G401 (cell line): ENCODE results near the gene MLF2. TPM values are rescaled to one million over a fixed set of nuclear protein-coding genes. Genes with fewer than 3 reads are reported as not detected.
A peak's percentile ranks its signal among the peaks of the same experiment; 100 is the strongest.

Source experiments
- DNase-seq: peaks from one replicate; pipeline ENCODE4 v3.0.0-alpha.2; 2015; ENCODE audit warnings: low spot score
- in situ Hi-C: cut with HindIII; loops from 2 replicates; pipeline ENCODE4 v1.10.0; 2016; ENCODE audit warnings: low sequenced_read_pairs, mixed read lengths
- total RNA-seq: library from RNA; depleted of rRNA; stranded (reverse); fragments of >200 nt; shearing (Covaris generic); gene quantifications from 2 replicates; pipeline ENCODE4 v1.2.3, GENCODE V29; 2014; rRNA removed

Gene MLF2, protein sequence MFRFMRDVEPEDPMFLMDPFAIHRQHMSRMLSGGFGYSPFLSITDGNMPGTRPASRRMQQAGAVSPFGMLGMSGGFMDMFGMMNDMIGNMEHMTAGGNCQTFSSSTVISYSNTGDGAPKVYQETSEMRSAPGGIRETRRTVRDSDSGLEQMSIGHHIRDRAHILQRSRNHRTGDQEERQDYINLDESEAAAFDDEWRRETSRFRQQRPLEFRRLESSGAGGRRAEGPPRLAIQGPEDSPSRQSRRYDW
- total RNA-seq = 342 and 364 TPM in 2 replicates

DNA sequence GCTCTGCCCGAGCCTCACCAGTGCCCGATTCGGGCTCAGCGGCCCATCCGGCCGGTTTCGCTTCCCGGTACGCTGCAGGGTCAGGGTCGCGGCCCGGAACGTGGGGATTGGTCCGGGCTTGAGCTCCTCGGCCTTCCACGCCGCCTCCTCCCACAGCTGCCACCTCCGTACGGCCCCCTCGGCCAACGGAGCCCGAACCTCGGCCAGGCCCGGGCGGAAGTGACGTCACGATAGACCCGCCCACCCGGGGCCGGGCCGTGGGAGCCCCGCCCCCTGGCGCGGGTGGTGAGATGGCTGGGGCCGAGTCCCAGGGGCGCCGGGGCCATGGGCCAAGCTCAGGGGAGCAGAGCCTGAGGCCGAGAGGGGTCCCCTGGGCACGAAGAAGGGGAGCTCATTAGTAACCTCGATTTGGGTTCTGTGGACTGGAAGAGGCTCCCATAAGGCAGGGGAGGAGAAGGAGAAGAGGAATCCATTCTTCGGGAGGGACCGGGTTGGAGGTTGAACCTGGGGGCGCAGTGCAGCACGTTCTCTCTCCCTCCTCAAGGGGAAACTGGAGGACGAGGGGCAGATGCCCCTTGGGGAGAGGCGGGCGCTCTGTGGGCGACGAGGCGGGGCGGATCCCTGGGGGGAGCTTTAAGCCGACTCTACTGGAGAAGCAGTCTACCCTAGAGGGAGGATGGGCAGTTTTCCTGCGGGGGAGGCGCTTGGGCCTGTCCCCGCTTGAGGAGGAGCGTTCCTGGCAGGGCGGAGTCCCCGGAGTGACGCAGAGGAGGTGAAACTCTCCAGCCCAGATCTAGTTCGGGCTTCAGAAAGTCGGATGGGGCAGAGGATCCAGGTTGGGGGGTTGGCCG is at the start of gene MLF2:
Gene MLF2 (minus strand): TSS at position 221 of the 851 bp plus-strand sequence. CDS start 807 bp downstream, outside the sequence.
- peak; percentile 99 for DNase-seq
- in situ Hi-C loops = no loop called here

DNA sequence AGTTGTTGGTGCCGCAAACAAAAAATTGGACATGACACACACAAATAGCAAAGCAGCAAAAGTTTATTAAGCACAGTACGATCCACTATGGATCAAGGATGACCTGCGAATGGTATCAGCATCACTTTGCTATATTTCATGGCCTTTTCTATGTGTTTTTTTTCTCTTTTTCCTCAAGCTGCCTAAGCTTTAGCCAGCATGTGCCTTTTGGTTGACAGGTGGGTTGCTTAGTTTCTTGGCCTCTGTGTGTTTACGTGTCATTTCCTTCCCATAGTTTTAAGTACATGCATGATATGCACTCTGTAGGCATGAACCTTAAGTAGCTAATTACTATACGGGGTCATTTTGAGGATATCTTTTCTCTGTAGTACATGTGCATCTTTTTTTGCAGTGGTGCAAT is 46.2 kb upstream of the MLF2 start:
- DNase-seq = no peak

DNA sequence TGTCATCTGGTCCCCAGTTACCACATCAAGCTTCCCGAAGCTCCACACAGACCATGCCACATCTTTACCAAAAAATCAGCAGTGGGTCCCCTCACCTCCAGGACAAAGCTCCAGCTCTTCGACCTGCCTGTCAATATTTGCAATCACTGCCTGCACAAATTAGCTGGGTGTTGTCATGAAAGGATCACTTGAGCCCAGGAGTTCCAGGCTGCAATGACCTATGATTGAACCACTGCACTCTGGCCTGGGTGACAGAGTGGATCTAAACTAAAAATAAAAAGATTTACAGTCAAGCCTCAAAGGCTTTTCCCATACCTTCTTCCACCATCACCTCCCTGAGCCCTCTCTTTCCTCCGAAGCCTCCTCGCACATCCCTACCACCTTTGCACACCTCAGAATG is 43.6 kb upstream of the MLF2 start:
- DNase-seq = no peak
- in situ Hi-C loops = no loop called here

More for the DNA sequence above, 46.2 kb upstream of the MLF2 start:
- in situ Hi-C loops = no loop called here

DNA sequence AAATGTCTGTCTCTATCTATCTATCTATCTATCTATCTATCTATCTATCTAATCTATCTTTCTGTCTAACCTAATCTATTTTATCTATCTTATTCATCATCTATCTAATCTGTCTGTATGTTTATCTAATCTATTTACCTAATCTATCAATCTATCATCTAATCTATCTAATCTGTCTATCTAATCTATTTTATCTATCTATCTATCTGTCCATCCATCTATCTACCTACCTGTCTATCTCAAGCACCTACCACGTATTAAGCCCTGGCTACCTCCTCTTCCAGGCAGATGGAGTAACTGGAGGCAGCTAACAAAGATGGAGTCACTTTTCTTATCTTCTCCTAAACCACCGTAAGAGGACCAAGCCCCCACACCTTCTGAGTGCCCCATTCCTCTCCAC is 42.1 kb upstream of the MLF2 start:
- DNase-seq = no peak
- in situ Hi-C loops = no loop called here

DNA sequence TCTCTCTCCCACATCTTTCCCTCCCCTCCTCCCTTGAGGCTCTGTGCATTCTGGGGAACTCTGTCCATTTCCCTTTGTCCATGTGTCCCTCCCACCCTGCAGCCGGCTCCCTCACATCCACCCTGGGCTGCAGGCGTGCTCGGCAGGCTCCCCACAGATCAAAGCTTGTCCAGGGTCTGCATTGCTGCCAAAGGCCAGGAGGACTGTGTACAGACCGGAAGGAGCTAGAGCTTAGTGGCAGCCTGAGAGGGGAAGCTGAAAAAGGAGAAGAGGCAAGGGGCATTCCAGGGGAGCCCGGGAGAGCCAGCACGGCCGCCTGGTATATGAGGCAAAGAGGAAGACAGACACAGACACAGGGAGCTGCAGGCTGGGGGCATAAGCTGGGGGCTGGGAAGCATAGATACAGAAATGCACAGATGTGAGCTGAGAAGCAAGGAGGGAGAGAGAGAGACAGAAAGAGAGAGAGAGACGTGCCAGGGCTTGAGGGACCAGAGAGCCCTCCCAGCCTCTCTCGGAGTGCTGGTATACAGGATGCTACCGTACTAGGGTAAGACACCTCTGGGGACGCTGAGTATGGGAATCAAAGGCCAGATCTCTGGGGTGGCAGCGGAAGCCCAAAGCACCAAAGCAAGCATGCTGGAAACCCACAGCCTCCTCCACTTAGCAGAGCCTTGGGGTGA is 39.7 kb upstream of the MLF2 start:
- DNase-seq = peak; percentile 34
- in situ Hi-C loops = no loop called here

DNA sequence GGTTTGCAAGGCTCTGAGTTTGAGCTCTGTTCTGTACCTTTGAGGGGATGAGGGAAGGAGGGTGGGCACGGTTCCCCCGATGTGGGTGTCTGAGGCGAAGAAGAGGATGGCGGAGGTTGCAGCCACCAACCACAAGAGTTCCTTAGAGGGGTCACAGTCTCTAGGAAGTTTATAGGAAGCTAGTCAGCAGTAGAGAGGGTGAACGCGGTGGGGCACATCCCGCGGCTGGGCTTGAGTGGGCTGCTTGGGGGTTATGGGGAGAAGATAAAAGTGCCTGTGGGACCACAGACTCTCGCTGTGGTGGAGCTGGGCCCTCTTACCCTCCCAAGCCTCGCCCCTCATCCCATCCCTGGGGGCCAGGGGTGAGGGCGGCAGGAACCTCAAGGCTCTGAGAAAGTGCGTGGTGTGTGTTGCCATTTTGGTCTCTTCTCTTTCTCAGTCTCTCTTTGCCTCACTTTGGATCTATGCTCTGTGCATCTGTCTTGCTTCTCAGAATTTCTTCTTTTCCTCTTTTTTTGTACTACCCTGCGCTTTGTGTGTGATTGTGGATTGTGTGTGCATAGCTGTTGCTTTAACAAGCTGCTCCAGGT is 39.1 kb upstream of the MLF2 start:
- in situ Hi-C loops = no loop called here
- DNase-seq = no peak

DNA sequence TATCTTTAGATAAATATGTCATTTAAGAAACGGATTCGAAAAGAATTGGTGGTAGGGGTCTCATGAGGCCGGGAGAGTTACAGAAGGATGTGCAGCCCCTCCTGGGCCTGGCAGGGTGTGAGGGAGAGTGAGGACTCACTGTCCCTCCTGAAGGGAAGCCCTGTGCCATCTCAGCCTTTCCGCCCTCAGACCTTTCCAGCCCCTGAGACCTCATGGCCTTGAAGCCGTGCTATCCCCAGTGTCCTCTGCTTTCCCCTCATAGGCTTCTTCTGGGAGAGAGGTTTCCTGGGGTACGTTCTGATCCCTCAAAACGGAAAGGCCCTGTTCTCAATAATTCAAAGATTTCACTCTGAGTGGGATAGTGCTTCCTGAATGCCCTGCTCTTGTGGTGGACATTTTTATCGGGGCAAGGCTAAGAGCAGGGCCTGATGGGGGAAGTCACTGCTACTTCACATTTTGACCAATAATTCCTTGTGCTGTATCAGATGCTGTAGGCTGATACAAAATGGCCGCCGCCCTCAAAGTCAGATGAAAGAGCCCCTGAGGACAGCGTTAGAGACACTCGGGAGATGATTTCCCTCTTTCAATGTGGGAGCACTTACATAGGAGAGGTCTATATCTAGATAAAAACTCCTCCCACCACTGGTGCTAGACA is 37.7 kb upstream of the MLF2 start:
- no peak for DNase-seq
- in situ Hi-C loops = no loop called here

DNA sequence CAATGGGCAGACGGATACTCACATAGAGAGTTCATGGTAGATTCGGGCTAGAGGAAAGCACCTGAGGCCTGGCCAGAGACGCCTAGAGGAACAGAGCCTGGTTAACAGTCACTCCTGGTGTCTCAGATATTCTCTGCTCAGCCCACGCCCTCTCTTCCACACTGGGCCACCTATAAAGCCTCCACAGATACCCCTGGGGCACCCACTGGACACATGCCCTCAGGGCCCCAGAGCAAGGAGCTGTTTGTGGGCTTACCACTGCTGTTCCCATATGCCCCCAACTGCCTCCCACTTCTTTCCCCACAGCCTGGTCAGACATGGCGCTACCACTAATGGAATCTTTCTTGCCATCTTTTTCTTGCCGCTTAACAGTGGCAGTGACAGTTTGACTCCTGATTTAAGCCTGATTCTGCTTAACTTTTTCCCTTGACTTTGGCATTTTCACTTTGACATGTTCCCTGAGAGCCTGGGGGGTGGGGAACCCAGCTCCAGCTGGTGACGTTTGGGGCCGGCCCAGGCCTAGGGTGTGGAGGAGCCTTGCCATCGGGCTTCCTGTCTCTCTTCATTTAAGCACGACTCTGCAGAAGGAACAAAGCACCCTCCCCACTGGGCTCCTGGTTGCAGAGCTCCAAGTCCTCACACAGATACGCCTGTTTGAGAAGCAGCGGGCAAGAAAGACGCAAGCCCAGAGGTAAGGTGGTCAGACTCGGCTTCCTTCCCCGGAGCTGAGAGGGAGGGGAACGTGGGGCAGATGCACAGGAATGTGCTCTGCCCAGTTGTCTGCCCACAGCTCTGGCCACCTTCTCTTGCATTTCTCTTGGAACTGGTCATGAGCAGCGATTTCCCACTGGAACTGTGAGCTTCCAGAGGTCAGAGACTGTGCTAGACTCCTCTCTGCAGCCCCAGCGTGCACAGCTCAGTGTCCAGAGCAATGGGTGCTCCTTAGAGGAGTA is 36.3 kb upstream of the MLF2 start, which contains the start of gene CD4:
Gene CD4 (plus strand): TSS at position 557 of the 953 bp plus-strand sequence. CDS start 10,611 bp downstream, outside the sequence.
- no peak for DNase-seq
- in situ Hi-C loops = no loop called here

DNA sequence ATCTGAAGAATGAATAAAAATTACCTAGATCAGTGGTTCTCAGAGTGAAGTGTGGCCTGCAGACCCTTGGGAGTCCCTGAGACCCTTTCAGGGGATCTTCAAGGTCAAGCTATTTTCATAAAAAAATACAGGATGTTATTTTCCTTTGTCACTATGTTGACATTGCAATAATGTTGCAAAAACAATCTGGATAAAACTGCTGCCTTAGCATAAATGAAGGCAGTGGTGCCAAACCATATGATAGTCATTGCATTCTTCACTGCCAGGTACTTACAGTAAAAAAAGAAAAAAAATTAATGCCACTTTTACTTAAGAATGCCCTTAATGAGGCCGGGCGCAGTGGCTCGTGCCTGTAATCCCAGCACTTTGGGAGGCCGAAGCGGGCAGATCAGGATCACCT is 34.4 kb upstream of the MLF2 start:
- in situ Hi-C loops = no loop called here

DNA sequence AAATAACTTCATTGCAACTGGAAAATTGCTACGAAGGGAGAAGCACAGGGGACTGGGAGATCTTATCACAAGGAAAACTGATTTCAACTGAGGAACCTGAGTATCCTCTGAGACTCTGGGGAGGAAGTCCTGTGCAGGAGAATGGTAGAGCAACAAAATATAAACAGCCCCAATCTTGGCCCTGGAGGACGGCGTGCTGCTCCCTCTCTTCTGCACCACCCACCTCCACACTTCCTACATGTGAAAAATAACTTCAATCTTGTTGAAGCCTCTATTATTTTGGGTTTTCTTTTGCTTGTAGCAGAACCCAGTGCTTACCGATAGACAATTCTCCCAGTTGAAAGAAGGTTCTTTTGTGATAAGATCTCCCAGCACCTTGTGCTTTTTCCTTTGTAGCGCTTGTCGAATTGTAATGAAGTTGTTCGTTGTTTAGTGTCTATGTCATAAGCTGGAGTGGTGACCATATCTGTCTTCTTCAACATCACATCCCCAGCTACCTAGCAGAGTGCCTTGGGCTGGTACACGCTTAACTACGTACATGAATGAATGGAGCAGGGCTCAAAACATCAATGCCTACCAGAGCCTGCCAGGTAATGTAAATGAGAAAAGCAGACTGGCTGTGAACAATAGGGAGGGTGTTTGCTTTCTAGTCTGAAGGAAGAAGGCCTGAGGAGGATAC is 33.6 kb upstream of the MLF2 start:
- in situ Hi-C loops = no loop called here
- DNase-seq = no peak

More for the DNA sequence above, 34.4 kb upstream of the MLF2 start:
- no peak for DNase-seq

DNA sequence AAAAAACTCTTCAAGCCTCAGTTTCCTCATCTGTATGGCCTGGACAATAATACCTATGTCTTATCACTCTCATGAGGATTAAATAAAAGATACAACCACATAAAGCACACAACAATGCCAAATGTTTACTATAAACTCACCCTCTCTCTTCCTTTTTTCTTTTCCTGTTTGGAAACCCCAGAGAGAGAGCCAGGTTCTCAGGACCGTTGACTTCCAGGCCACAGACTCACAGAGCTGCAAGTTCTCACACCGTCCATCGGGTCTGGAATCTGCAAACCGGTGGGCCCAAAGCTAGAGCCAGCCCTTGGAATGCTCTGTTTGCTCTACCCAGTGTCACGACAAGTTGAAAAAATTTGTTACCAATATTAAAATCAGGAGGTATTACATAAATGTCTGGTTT is 31.8 kb upstream of the MLF2 start:
- DNase-seq = no peak
- in situ Hi-C loops = no loop called here

DNA sequence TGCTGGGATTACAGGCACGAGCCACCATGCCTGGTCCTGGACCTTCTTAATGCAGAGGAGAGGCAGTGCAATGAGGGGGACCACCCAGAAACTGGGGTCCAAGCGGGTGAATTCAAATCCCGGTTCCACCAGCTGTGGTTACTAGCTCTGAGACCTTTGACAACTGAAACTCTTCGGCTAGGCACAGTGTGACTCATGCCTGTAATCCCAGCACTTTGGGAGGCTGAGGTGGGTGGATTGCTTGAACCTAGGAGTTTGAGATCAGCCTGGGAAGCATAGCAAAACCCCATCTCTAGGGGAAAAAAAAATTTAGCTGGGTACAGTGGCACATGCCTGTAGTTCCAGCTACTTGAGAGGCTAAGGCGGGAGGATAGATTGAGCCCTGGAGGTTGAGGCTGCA is 31.4 kb upstream of the MLF2 start:
- no peak for DNase-seq
- in situ Hi-C loops = no loop called here

DNA sequence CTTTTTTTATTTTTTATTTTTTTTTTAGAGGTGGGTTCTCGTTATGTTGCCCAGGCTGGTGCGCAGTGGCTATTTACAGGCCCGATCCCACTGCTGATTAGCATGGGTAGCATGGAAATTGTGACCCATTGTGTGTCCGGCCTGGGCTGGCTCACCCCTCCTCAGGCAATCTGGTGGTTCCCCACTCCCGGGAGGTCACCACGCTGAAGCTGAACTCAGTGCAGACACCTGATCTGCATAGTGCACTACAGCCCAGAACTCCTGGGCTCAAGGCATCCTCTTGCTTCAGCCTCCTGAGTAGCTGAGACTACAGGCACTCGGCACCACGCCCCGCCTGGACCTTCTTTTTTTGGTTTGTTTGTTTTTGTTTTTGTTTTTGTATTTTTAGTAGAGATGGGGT is 30.9 kb upstream of the MLF2 start:
- no peak for DNase-seq
- in situ Hi-C loops = no loop called here

DNA sequence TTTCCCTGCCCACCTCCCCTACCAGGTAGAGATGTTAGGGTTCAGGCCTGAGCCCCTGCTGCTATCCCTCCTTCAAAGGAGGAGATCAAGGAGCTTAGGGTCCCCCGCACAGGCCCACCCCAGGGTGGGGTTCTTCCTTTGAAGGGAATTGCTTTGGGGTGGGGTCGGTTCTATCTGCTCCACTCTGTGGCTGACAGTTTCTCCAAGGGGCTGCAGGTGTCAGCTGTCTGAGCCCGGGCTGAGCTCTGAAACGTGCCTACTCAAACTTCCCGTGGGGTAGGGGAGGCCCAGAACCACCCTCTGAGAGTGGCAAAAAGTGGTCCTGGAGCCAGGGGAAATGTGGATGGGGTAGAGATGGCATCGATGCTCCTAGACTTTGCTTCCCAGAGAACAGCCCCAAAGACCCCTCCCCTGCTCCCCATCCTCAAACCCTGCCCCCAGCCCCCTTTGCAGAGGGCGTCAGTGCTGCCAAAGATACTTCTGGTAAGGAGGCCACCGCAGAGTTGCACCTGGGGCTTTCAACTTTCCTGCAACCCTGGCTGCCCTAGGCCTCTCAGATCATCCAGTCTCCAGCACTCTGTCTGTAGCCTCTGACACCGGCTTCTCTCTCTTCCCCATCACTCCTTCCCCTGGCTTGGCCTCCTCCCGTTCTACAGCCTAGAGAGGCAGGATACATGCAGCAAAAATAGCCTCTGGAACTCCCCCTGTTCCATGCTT is 30.1 kb upstream of the MLF2 start:
- DNase-seq = no peak
- in situ Hi-C loops = no loop called here

DNA sequence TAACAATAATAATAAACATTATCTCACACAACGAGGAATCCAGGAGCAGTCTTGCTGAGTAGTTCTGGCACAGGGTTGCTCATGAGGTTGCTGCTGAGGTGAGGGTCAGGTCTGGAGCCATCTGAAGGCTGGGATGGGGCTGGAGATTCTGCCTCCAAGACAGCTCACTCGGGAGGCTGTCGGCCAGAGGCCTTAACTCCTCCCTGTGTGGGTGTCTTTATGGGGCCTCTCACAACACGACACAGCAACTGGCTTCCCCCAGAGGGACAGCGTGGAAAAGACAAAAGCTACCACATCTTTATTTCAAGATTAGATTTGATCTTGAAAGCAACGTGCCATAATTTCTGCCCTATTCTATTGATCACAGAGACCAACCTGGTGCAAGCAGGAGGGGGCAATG is 29.2 kb upstream of the MLF2 start:
- in situ Hi-C loops = no loop called here
- DNase-seq = no peak

DNA sequence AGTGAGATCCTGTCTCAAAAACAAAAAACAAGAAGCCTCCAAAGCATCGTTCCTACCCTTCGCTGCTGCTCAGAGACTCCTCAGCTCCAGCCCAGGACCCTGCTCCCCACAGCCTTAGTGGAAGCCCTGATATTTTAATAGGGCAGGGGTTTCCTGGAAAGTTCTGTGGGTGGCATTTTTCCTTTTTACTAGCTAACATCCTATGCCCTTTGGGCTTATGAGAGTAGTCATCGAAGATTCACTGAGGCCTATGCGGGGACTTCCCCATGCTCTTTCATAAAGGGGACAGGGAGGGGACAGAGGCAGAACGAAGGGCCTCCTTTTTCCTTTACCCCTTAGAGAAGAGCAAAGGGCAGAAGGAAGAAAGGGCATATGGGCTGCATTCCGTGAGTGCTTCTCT is 27.6 kb upstream of the MLF2 start:
- DNase-seq = no peak
- in situ Hi-C loops = no loop called here
